HepG2 (cell line): ENCODE data around the gene SETD3. TPM values are rescaled to one million over a fixed set of nuclear protein-coding genes. Genes with fewer than 3 reads are reported as not detected.

Experiments used
- ATAC-seq: fragments of 200-7000 bp; cut with Tn5 transposase; 3 replicates; pipeline ENCODE4 v1.9.1; 2020; ENCODE audit warnings: mild to moderate bottlenecking, moderate library complexity
- BruUV-seq: library from RNA; stranded (reverse); fragments of 400-500 nt; replicated peaks from 2 replicates; lab custom pipeline; 2021; lab: Mats Ljungman, UMichigan
- CTCF ChIA-PET: fragments of 300-600 bp; formaldehyde crosslinking; extraction: SDS; loops from one replicate; lab custom pipeline; 2021; ENCODE audit warnings: low total read pairs, inconsistent platforms, low intra/inter-chr PET ratio; lab: Yijun Ruan, JAX
- POLR2A ChIA-PET: fragments of 350-600 bp; sonication (Branson Sonifier 250); formaldehyde crosslinking; loops from one replicate; lab custom pipeline; 2020; ENCODE audit warnings: antibody characterized with exemption, inconsistent platforms; lab: Yijun Ruan, JAX
- DNase-seq: peaks from one replicate; pipeline ENCODE4 v3.0.0-alpha.2; 2015; ENCODE audit warnings: low spot score
- FAIRE-seq: peaks from 3 replicates; lab custom pipeline; 2011; peaks lifted over from hg19 to GRCh38; lab: Jason Lieb, UNC
- H2AFZ ChIP-seq: one replicate; pipeline ENCODE4 v1.6.1; 2011; ENCODE audit warnings: low read length, inconsistent platforms
- H3K27ac ChIP-seq: fragments of 300-600 bp; 3 replicates; pipeline ENCODE4 v1.8.0; 2011; ENCODE audit warnings: mixed run types, mild to moderate bottlenecking, mixed read lengths, low read length, inconsistent platforms; ENCODE audit not compliant: insufficient read depth; ENCODE audit errors: extremely low read length
- H3K27me3 ChIP-seq, 2 experiments: fragments of 200-600 bp in 1 of 2; 2 replicates in 1 of 2; 3 replicates in 1 of 2; pipeline versions ENCODE4 v1.6.0 to v1.8.0; 2011; ENCODE audit warnings: low read length in 2 of 2, mild to moderate bottlenecking in 2 of 2, moderate library complexity in 2 of 2, inconsistent platforms in 1 of 2; ENCODE audit not compliant: insufficient read depth in 2 of 2, control insufficient read depth in 1 of 2
- H3K36me3 ChIP-seq, 2 experiments: fragments of 200-600 bp in 1 of 2; replicated peaks in 1 of 2; 2 replicates in 1 of 2; 3 replicates in 1 of 2; pipeline versions ENCODE4 v1.5.1 to v1.8.0; 2011; ENCODE audit warnings: low read length in 2 of 2, inconsistent platforms in 1 of 2; ENCODE audit not compliant: insufficient read depth in 2 of 2, control insufficient read depth in 1 of 2
- H3K4me1 ChIP-seq: 2 replicates; pipeline ENCODE4 v1.5.1; 2012; ENCODE audit warnings: low read length, inconsistent platforms; ENCODE audit not compliant: insufficient read depth
- H3K4me2 ChIP-seq: 2 replicates; pipeline ENCODE4 v1.6.0; 2011; ENCODE audit warnings: low read depth, low read length, inconsistent platforms
- H3K4me3 ChIP-seq, 3 experiments: fragments of 200-600 bp in 1 of 3; sonication (generic), shearing (Covaris generic) in 1 of 3; replicated peaks in 1 of 3; 2 replicates each; pipeline ENCODE4 v1.5.1; 2011 to 2016; ENCODE audit warnings: low read length in 3 of 3, inconsistent platforms in 2 of 3, low read depth in 2 of 3, mild to moderate bottlenecking in 2 of 3, control low read depth in 1 of 3, mixed read lengths in 1 of 3; ENCODE audit not compliant: insufficient read depth in 1 of 3
- H3K79me2 ChIP-seq: one replicate; pipeline ENCODE4 v1.6.1; 2011; ENCODE audit warnings: low read length, inconsistent platforms; ENCODE audit not compliant: insufficient read depth
- H3K9ac ChIP-seq: 2 replicates; pipeline ENCODE4 v1.6.0; 2011; ENCODE audit warnings: mild to moderate bottlenecking, low read depth, low read length, inconsistent platforms; ENCODE audit not compliant: insufficient read depth
- H3K9me3 ChIP-seq: 2 replicates; pipeline ENCODE4 v1.5.1; 2012; ENCODE audit warnings: mild to moderate bottlenecking, low read length
- H4K20me1 ChIP-seq: 2 replicates; pipeline ENCODE4 v1.6.0; 2011; ENCODE audit warnings: inconsistent platforms, mild to moderate bottlenecking, low read length, moderate library complexity; ENCODE audit not compliant: insufficient read depth
- ARNT ChIP-seq: fragments of 450-650 bp; IDR thresholded peaks from 2 replicates; pipeline ENCODE4 v1.6.1; 2017
- MBNL3 ChIP-seq: fragments of 250-450 bp; sonication (Bioruptor Pico); conservative IDR thresholded peaks from 2 replicates; pipeline ENCODE4 v1.8.0; 2022; ENCODE audit warnings: mild to moderate bottlenecking, inconsistent platforms
- ONECUT2 ChIP-seq: sonication (generic); formaldehyde crosslinking; IDR thresholded peaks from 2 replicates; pipeline ENCODE4 v1.4.0; 2020; ENCODE audit warnings: missing genetic modification reagents
- RNF2 ChIP-seq: fragments of 450-650 bp; conservative IDR thresholded peaks from 2 replicates; pipeline ENCODE4 v1.6.1; 2016; ENCODE audit warnings: low read depth
- TARDBP ChIP-seq: sonication (generic); formaldehyde crosslinking; IDR thresholded peaks from 2 replicates; pipeline ENCODE4 v1.8.0; 2022; ENCODE audit warnings: mild to moderate bottlenecking, missing genetic modification reagents
- ZNF326 ChIP-seq: sonication (generic); formaldehyde crosslinking; IDR thresholded peaks from 2 replicates; pipeline ENCODE4 v1.4.0; 2020; ENCODE audit warnings: missing genetic modification reagents, borderline replicate concordance
- ZNF564 ChIP-seq: sonication (generic); formaldehyde crosslinking; IDR thresholded peaks from 2 replicates; pipeline ENCODE4 v1.8.1; 2023; ENCODE audit warnings: mild to moderate bottlenecking, missing genetic modification reagents
- ZNF839 ChIP-seq: sonication (generic); formaldehyde crosslinking; IDR thresholded peaks from 2 replicates; pipeline ENCODE4 v1.4.0; 2020; ENCODE audit warnings: missing genetic modification reagents, mild to moderate bottlenecking, borderline replicate concordance
- WGBS: methylation state at CpG from one replicate; pipeline ENCODE4 v1.1.6; 2017; ENCODE audit warnings: low lambda C conversion rate; 5-methylcytosine and 5-hydroxymethylcytosine counted together
- in situ Hi-C: cut with HindIII; loops from 2 replicates; pipeline ENCODE4 v1.10.0; 2017; ENCODE audit warnings: low pct_unique_long_range_greater_than_20kb; ENCODE audit not compliant: extremely low pct_ligation_motif_present
- intact Hi-C: fragments of 100-400 bp; cut with micrococcal nuclease; formaldehyde crosslinking; loops from one replicate; pipeline ENCODE4 v1.10.0; 2022; ENCODE audit not compliant: unreplicated experiment
- polyA plus RNA-seq, 8 experiments: library from polyadenylated mRNA; depleted of rRNA in 3 of 8; stranded (reverse) in 7 of 8; unstranded in 1 of 8; fragments of >200 nt; fragmentation: Illumina TruSeq in 4 of 8; extraction: Trizol in 4 of 8; gene quantifications; 2 replicates each; pipeline versions ENCODE4 v1.2.1 to v1.2.3, GENCODE V29; 2011 to 2016; ENCODE audit warnings: low read depth in 4 of 8, missing spikeins in 1 of 8, mixed read lengths in 1 of 8; ENCODE audit not compliant: insufficient read depth in 1 of 8
- total RNA-seq, 5 experiments: library from RNA; depleted of rRNA; stranded (reverse); fragments of >200 nt; fragmentation: Illumina TruSeq; extraction: Trizol; gene quantifications; 2 replicates each; pipeline ENCODE4 v1.2.3, GENCODE V29; 2016; ENCODE audit warnings: low read depth in 1 of 5
- TF ChIP-seq, protein P1 (sequence below): sonication (generic); formaldehyde crosslinking; IDR thresholded peaks from 2 replicates; pipeline ENCODE4 v1.8.1; 2023; ENCODE audit warnings: mild to moderate bottlenecking, missing genetic modification reagents, borderline replicate concordance
- TF ChIP-seq, protein P2 (sequence below): sonication (generic); formaldehyde crosslinking; IDR thresholded peaks from 2 replicates; pipeline ENCODE4 v1.4.0; 2020; ENCODE audit warnings: missing genetic modification reagents, borderline replicate concordance
- TF ChIP-seq, protein P3 (sequence below): sonication (generic); formaldehyde crosslinking; IDR thresholded peaks from 2 replicates; pipeline ENCODE4 v1.9.0; 2021; ENCODE audit warnings: mild to moderate bottlenecking, missing genetic modification reagents

Gene SETD3
- total and polyA plus RNA-seq, 2 of the 13 experiments (the other 11 are each of a cell fraction or from before 2014, with no cell fraction given) = 30.3 to 67.1 TPM

DNA sequence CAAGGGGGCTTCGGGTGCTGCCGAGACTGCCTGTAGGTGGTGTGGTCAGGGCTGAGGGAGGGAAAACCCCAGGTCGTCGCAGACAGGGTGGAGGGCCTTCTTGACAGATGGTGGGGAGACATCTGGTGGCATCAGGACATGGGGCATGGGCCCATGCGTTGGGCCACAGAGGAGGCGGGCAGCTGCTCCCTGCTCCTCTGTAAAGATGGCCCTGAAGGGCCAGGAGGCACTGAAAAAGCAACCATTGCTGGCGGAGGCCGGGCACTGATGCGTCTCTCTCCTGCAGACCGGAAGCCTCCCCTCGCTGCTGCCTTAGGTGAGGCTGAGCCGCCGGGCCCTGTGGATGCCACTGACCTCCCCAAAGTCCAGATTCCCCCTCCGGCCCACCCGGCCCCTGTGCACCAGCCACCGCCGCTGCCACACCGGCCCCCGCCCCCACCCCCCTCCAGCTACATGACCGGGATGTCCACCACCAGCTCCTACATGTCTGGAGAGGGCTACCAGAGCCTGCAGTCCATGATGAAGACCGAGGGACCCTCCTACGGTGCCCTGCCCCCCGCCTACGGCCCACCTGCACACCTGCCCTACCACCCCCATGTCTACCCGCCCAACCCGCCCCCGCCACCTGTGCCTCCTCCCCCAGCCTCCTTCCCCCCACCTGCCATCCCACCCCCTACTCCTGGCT is 29.4 kb upstream of the SETD3 start (continued):
- TF ChIP-seq, protein P1, sequence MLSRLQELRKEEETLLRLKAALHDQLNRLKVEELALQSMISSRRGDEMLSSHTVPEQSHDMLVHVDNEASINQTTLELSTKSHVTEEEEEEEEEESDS (CRISPR knock-in tag) = no peak
- TF ChIP-seq, all 625 proteins: peak for 2

DNA sequence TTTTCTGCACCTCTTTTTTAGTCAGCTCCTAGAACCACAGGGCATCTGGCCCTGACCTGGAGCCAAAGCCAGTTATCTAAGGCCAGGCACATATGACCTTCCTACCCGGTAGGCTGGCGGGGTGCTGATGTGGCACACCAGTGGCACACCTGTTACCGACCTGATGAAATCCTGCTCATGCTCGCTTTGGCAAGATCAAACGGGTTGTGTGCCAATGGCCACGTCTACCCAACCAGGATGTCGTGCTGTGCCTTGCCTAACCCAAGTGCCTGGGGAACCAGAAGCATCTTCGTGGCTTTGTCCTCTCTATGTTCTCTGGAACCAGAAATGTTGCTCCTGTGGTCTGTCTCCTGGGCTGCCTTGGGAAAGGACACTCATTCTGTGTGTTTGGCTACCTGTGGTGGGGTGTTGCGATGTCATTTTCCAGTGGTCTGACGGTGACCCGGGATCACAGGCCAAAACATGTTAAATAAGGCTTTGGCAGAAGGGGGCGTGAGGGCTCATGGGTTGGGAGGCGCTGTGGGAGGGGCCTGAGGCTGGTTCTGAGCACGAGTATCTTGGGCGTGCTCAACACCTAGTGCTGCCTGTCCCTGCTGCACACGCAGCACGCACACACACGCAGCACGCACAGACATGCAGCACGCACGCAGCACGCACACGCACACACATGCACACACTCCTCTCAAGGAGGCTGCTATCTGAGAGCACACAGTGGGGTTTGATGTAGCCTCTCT is 28.4 kb upstream of the SETD3 start:
- peaks cover 29 to 82% of the 10 kb centered on the region in 2 experiments; a peak in 4 of 5 replicates for H3K36me3 ChIP-seq
- ATAC-seq (peak; percentile 8), DNase-seq (no peak), FAIRE-seq (no peak)
- in situ Hi-C loops (no loop called here), intact Hi-C loops (no loop called here)
- no peak overlapping the region for H2AFZ ChIP-seq
- 95% methylated on average over 20 of the region's 23 CpGs for WGBS
- H3K27ac ChIP-seq = no peak overlapping the region
- H3K9ac ChIP-seq = no peak overlapping the region
- no peak overlapping the region for H3K4me3 ChIP-seq
- H3K27me3 ChIP-seq = no peaks in the 10 kb centered on the region
- peaks cover 10% of the 10 kb centered on the region; the same call in 1 of the 2 replicates for H4K20me1 ChIP-seq
- ChIA-PET CTCF (no interaction called here), POLR2A (no interaction called here)
- no peaks in the 10 kb centered on the region for H3K79me2 ChIP-seq
- no peaks in the 10 kb centered on the region for H3K4me1 ChIP-seq
- no peaks in the 10 kb centered on the region for H3K9me3 ChIP-seq
- H3K4me2 ChIP-seq = no peak overlapping the region
- no TSS peak for BruUV-seq
- TF ChIP-seq, protein P2, sequence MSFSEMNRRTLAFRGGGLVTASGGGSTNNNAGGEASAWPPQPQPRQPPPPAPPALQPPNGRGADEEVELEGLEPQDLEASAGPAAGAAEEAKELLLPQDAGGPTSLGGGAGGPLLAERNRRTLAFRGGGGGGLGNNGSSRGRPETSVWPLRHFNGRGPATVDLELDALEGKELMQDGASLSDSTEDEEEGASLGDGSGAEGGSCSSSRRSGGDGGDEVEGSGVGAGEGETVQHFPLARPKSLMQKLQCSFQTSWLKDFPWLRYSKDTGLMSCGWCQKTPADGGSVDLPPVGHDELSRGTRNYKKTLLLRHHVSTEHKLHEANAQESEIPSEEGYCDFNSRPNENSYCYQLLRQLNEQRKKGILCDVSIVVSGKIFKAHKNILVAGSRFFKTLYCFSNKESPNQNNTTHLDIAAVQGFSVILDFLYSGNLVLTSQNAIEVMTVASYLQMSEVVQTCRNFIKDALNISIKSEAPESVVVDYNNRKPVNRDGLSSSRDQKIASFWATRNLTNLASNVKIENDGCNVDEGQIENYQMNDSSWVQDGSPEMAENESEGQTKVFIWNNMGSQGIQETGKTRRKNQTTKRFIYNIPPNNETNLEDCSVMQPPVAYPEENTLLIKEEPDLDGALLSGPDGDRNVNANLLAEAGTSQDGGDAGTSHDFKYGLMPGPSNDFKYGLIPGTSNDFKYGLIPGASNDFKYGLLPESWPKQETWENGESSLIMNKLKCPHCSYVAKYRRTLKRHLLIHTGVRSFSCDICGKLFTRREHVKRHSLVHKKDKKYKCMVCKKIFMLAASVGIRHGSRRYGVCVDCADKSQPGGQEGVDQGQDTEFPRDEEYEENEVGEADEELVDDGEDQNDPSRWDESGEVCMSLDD = no peak
- TF ChIP-seq ONECUT2 (CRISPR knock-in tag) (no peak), TARDBP (CRISPR knock-in tag) (peak; percentile 46), ARNT (no peak), ZNF326 (no peak), ZNF839 (no peak), MBNL3 (CRISPR knock-in tag) (no peak), ZNF564 (no peak), RNF2 (no peak)
- TF ChIP-seq, protein P3, sequence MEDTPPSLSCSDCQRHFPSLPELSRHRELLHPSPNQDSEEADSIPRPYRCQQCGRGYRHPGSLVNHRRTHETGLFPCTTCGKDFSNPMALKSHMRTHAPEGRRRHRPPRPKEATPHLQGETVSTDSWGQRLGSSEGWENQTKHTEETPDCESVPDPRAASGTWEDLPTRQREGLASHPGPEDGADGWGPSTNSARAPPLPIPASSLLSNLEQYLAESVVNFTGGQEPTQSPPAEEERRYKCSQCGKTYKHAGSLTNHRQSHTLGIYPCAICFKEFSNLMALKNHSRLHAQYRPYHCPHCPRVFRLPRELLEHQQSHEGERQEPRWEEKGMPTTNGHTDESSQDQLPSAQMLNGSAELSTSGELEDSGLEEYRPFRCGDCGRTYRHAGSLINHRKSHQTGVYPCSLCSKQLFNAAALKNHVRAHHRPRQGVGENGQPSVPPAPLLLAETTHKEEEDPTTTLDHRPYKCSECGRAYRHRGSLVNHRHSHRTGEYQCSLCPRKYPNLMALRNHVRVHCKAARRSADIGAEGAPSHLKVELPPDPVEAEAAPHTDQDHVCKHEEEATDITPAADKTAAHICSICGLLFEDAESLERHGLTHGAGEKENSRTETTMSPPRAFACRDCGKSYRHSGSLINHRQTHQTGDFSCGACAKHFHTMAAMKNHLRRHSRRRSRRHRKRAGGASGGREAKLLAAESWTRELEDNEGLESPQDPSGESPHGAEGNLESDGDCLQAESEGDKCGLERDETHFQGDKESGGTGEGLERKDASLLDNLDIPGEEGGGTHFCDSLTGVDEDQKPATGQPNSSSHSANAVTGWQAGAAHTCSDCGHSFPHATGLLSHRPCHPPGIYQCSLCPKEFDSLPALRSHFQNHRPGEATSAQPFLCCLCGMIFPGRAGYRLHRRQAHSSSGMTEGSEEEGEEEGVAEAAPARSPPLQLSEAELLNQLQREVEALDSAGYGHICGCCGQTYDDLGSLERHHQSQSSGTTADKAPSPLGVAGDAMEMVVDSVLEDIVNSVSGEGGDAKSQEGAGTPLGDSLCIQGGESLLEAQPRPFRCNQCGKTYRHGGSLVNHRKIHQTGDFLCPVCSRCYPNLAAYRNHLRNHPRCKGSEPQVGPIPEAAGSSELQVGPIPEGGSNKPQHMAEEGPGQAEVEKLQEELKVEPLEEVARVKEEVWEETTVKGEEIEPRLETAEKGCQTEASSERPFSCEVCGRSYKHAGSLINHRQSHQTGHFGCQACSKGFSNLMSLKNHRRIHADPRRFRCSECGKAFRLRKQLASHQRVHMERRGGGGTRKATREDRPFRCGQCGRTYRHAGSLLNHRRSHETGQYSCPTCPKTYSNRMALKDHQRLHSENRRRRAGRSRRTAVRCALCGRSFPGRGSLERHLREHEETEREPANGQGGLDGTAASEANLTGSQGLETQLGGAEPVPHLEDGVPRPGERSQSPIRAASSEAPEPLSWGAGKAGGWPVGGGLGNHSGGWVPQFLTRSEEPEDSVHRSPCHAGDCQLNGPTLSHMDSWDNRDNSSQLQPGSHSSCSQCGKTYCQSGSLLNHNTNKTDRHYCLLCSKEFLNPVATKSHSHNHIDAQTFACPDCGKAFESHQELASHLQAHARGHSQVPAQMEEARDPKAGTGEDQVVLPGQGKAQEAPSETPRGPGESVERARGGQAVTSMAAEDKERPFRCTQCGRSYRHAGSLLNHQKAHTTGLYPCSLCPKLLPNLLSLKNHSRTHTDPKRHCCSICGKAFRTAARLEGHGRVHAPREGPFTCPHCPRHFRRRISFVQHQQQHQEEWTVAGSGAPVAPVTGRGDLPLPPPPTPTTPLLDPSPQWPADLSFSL (CRISPR knock-in tag) = no peak
